ENCODE measurements around the gene KCNH1.

KCNH1 gene

GRCh38 chr1:210937846-210938245, 196.1 kb downstream of the KCNH1 start:
- intact Hi-C loops (cut with DNase I), result no loop called here
- no peak for DNase-seq

DNA sequence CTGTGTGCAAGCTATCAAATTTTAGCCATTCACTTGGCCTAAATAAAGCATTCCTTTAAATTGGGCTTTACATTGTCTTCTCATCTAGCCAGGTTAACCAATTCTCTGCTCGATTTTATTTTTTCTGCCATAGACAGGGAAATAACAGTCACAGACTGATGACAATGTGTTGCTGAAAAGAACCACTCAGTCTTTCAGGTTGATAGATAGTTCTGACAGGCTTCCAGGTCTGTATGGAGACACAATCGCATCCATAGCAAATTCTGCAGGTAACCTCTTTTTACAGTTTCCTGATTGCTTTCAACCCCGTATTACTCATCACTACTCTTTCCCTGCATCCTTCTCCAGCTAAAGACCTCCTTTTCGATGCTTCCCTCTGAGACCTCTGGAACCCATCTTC, 198.0 kb downstream of the KCNH1 start:
- intact Hi-C loops (cut with DNase I), result no loop called here
- DNase-seq, result no peak

GRCh38 chr1:210932104-210932503, 201.8 kb downstream of the KCNH1 start:
- DNase-seq, result no peak
- intact Hi-C loops (cut with DNase I), result no loop called here

DNA sequence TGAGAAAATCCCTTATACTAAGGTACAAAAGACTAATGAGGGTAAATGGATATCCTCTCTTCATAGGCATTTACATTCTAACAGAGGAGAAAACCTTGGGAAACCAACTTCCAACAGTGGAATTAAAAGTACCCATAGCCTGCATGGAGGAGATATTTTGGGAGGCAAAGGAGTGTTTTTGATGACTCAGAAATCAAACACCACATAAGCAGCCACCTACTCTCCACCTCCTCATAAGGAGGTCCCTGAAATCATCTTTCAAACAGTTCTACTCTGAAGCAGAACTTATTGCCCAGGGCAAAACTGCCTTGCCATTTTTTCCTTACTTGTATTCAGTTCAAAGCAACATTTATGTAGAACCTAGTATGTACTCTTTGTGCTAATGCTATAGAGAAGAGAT, 211.3 kb downstream of the KCNH1 start:
- intact Hi-C loops (cut with DNase I), result no loop called here
- no peak for DNase-seq

DNA sequence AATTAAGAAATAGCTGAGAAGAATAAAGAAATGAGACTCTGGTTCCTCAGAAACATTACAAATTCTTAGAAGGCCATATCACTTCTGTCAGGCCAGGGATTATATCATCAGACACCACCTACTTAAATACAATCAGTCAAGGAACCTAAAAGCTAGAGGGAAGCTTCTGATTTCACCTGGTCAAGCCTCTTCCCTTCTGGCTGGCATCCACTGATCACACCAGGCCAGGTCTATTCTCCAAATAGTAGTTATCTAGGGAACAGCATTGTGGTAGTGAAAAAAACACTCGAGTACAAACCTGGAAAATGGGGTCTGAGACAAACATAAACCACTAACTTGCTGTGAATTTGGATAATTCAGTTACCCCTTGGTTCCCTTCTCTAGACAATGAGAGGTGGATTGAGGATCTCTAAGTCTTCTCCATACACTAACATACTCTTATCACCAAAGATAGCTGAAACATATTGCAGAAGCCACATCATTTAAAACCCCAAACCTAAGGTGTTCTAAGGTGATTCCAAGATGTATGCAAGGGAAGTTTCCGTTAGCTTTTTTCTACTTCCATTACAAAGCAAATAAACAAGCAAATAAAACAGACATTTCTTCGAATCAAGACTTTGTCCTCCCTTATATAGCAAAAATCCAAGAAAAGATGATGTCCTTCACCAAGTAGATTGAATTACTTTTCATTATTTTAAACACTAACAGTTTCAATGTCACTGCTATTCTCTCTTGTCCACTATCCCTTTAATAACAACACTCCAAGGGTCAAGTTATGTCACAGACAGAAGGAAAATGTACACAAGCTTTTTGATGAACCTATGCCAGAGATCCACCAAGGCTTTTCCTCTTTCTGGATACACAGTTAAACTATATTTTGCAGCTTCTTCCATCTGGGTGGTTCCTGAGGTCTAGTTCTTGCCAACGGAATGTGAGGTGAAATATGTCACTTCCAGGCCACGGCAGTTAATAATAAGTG, 212.9 kb downstream of the KCNH1 start:
- DNase-seq, result no peak
- intact Hi-C loops (cut with DNase I), result no loop called here

- intact Hi-C loops (cut with DNase I), result no loop called here
- no peak for DNase-seq
Observed at GRCh38 chr1:210920258-210920657, 213.7 kb downstream of the KCNH1 start.

DNA sequence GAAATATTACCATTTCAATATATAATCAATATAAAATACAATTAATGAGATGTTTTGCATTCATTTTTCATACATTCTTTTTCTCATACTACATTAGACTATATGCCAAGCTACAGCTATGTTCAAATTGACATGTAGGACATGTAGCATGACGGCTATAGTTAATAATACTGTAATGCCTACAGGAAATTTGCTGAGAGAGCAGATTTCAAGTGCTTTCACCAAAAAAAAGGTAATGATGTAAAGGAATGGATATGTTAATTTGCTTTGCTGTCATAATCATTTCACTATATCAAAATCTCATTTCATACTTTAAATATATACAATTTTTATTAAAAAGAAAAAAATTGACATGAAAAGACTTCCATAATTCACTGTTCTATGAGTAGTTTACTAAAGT, 215.1 kb downstream of the KCNH1 start:
- DNase-seq, result no peak
- intact Hi-C loops (cut with DNase I), result no loop called here

DNA sequence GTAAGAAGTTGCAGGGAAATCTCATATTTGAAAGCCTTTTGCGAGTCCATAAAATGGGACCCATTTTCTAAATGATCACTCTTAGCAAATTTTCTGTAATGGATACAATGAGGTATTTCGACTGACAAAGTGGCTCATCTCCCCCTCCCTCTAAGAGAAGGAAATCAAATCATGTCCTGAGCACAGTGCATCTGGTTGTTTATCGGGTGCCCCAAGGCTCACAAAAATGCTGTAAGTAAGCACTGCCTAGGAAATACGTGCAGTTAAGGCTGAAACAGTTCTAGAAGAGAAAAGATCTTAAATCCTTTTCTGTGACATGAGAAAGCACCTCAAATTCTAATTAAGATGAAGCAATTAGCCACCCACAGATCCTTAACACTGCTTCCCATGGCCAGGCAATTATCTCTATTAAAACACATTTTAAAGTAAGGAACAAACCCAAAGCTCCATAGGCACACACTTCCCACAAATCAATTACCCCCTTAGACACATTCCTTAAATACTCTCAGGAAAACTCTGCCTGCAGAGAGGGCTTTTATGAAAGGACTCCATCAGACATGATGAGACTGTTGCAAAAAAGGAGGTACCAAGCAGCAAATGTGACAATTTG, 216.3 kb downstream of the KCNH1 start:
- no peak for DNase-seq
- intact Hi-C loops (cut with DNase I), result no loop called here

DNA sequence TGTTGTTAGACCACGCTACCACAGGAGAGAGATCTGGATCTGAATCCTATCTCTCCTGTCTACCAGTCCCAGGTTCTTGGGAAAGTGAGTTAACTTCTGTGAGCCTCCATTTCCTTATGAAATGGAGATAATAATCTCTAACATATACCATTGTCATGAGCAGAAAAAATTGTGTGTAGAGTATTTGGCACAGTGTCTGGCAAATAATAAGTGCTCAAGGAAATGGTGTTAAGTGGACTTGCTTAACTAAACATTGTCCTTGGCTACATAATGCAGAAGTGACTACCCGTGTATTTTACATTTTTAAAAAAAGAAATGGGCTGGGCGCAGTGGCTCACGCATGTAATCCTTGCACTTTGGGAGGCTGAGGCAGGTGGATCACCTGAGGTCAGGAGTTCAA, 217.4 kb downstream of the KCNH1 start:
- no peak for DNase-seq
- intact Hi-C loops (cut with DNase I), result no loop called here

GRCh38 chr1:210915890-210916507, 217.9 kb downstream of the KCNH1 start:
- no peak for DNase-seq
- intact Hi-C loops (cut with DNase I), result no loop called here

GRCh38 chr1:210912752-210913151, 221.2 kb downstream of the KCNH1 start:
- intact Hi-C loops (cut with DNase I), result no loop called here
- DNase-seq, result no peak

- DNase-seq, result no peak
- intact Hi-C loops (cut with DNase I), result no loop called here
Observed at GRCh38 chr1:210910020-210910575, 223.8 kb downstream of the KCNH1 start.

- DNase-seq, result peak in 2 of 10 donors; percentile 31 to 73
- intact Hi-C loops (cut with DNase I), result no loop called here
Observed at GRCh38 chr1:210908791-210909190, 225.2 kb downstream of the KCNH1 start.

DNA sequence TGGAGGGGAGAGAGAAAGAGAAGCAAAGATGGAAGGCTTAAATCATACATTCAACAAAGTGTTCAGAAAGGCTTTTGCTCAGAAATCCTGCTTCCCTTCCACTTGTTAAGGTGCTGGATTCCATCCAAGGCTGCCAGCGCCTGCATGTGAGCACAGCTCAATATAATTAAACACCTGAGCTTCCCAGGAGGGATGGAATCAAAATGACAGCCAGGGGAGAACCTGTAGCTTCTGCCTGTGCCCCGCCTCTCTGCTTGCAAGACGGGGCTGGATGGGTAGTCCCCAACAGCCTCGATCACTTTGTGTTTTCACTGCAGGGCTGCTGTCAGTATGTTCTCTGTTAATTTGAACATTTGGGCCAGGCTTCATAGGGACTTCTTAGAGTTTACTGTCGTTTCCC, 225.7 kb downstream of the KCNH1 start:
- intact Hi-C loops (cut with DNase I), result no loop called here
- DNase-seq, result peak in 2 of 10 donors; percentile 67 to 78

DNA sequence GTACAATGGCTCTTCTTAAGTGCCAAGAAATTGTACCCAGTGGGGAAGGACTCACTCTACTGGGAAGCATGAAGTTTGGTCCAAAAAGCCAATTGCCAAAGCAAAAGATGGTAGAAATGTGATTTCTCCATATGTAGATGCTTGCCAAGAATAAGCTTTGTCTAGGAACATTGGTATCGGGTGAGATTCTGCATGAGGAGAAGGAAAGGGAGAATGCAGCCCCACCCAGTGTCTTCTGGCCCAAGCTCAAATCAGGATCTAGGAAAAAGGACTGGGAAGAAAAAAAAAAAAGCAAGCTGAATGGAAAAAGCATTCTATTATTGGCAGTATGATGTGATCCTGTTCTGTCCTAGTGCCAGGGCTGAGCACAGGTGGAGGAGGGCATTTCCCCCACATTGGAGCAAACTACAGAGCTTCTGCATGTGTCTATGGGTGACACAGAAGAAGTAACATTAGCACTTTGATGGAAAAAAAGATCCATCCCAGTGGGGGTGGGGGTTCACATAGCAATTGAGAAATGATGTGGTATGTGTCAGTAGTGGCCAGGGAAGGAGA, 226.6 kb downstream of the KCNH1 start:
- intact Hi-C loops (cut with DNase I), result no loop called here
- no peak for DNase-seq

DNA sequence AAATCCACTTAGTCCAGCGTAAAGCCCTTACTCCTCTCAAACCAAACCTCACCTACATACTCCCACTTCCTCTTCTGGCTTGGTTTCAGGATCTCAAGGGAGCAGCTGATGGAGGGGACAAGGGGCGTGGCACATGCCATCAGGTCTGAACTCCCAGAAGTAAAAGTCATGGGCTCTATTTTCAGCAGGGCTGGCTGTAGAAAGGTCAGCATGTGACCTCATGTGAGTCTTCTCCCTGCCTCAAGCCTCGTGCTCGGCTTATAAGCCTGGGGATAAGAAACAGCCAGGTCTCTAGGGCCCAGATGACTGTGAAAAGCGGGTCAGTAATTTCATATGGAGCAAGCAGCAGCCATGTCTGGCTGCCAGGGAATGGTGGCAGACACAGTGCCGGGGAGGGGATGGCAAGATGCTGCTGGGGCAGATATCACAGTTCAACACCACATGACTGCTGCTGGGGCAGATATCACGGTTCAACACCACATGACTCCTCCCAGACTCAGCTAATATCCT, 227.9 kb downstream of the KCNH1 start:
- intact Hi-C loops (cut with DNase I), result no loop called here
- no peak for DNase-seq

DNA sequence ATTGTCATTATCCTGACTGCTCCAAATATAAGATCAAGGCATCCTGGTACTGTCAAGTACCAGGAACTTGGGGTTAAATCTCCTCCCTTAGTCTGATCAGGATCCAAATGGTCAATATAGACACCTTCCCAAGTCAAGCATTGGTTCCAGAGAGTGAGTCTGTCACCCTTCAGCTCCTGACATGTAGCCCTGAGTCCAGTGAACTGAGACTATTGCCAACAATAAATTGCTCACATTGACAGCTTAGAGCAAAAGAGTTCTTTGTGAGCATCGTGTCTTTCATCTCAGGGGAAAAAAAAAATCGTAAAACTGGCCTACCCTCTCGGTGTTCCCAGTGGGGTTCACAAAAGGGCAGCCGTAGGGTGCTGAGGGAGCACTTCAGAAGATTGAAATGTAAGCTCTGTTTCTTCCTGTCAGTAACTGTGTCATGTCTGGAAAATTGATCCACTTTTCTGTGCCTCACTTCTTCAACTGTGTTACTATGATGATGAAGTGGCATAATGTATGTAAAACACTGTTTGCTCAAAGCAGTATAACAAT, 228.5 kb downstream of the KCNH1 start:
- intact Hi-C loops (cut with DNase I), result no loop called here
- no peak for DNase-seq

DNA sequence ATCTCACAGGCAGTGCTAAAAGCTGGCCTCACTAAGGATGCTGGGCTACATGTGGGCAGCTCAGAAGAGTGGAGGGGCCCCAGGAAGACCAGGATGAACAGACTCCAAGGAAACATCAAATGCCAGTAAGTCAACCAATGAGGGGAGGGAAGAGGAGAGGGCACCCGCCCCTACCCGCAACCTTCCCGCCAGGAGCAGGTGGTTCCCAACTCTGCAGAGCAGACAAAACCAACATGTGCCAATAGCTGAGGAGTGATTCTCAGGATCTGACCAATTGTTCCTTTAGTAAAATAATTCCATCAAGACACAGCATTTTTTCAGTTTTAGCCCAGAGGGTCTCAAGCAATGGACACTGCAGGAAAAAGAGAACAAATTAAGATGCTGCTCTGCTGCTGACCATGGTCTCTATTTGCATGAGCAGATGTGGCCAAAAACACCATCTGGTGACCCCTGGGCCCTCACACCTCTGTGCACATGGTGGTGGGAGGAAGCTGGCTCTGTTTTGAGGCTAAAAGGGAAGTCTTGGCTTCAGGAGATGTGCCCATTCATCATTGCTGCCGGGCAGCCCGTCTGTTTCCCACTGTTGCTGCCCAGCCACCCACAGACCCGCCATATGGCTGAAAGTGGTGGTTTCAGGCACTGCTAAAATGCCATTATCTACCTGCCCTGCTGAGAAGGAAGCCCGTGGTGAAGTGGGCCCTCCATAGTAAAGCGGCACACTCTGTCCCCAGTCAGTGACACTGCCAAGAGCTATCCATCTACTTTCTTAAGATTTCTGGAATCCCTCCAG, 231.8 kb downstream of the KCNH1 start:
- DNase-seq, result peak in 5 of 10 donors; percentile 26 to 86 (median 83)
- intact Hi-C loops (cut with DNase I), result no loop called here

DNA sequence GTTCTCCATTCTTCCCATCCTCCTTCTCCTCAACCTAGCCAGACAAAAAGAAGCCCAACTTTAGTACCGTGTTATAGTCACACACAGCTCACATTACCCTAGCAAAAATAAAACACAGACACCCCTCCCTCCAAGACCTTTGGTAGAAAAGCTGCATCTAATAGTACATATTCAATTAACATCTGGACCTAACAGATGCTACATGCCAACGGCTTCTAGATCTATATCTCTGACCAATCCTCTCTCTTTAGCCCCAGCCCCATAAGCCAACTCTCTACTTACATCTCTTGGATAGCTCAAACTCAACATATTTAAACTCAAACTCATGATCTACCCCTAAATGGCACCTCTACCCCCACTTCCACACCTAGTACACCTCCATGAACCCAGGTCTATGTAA, 233.1 kb downstream of the KCNH1 start:
- intact Hi-C loops (cut with DNase I), result no loop called here
- DNase-seq, result no peak

DNA sequence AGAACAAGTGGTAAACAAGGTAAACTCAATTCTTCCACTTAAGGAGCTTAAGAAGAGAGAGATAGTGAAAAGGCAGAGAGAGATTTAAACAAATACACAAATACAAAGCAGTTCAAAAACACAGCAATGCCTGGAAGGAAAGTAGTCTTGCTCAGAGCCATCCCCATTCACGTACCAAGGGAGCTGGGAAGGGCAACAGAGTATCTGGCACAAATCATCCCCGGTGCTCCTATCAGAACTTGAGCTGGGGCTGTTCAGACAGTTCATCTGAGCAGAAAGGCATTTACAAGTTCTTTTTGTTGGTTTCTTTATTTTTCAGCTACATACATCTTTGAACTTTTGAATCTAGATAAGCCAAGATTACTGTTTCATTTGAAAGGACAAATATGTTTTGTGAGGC, 233.9 kb downstream of the KCNH1 start:
- intact Hi-C loops (cut with DNase I), result no loop called here
- no peak for DNase-seq

Measured in posterior cingulate gyrus (tissue), 11 donors.